ENCODE results near the gene MOB3B. TPM values are rescaled to one million over a fixed set of nuclear protein-coding genes. Genes with fewer than 3 reads are reported as not detected.
A peak's percentile ranks its signal among the peaks of the same experiment; 100 is the strongest.

Gene MOB3B
- total RNA-seq, 1 donor from 2014 or later = 11.0 TPM

DNA sequence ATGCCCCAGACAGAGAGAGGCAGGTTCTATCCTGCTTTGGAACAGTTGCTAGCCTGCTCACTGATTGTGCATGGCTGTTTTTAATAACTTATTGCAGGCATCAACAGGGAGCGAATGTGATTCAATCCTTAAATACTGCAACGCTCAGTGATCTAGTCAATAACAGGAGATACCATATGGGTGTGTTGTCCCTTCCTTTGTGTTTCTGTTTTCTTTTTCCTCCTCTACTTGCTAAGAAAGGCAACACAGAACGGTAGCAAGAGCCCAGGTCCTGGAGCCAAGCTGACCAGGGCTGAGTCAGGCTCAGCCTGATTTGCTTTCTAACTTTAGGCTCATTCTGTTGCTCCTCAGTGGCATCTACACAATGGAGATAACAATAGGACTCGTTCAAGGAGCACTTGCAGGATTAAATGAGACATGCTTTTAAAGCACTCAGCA, 134.1 kb downstream of the MOB3B start:
- Histone ChIP-seq H3K4me1 (peaks cover 43% of the 10 kb centered on the region), H3K9me3 (no peaks in the 10 kb centered on the region), H3K27ac (peak overlapping the region; percentile 2), H3K4me3 (no peak overlapping the region), H3K36me3 (no peaks in the 10 kb centered on the region), H3K27me3 (no peaks in the 10 kb centered on the region)
- DNase-seq (ENCODE audit: extremely low spot score in 2 of 2) = no peak
- intact Hi-C loops (cut with DNase I) = no loop called here
- TF ChIP-seq, protein P1, sequence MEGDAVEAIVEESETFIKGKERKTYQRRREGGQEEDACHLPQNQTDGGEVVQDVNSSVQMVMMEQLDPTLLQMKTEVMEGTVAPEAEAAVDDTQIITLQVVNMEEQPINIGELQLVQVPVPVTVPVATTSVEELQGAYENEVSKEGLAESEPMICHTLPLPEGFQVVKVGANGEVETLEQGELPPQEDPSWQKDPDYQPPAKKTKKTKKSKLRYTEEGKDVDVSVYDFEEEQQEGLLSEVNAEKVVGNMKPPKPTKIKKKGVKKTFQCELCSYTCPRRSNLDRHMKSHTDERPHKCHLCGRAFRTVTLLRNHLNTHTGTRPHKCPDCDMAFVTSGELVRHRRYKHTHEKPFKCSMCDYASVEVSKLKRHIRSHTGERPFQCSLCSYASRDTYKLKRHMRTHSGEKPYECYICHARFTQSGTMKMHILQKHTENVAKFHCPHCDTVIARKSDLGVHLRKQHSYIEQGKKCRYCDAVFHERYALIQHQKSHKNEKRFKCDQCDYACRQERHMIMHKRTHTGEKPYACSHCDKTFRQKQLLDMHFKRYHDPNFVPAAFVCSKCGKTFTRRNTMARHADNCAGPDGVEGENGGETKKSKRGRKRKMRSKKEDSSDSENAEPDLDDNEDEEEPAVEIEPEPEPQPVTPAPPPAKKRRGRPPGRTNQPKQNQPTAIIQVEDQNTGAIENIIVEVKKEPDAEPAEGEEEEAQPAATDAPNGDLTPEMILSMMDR (IDR thresholded peaks at IDR 0.05) = no peak
- TF ChIP-seq POLR2AphosphoS5 (IDR thresholded peaks at IDR 0.05; ENCODE audit: insufficient read depth in 1 of 2, low read depth in 1 of 2) (no peak), POLR2A (IDR thresholded peaks at IDR 0.05) (no peak)

DNA sequence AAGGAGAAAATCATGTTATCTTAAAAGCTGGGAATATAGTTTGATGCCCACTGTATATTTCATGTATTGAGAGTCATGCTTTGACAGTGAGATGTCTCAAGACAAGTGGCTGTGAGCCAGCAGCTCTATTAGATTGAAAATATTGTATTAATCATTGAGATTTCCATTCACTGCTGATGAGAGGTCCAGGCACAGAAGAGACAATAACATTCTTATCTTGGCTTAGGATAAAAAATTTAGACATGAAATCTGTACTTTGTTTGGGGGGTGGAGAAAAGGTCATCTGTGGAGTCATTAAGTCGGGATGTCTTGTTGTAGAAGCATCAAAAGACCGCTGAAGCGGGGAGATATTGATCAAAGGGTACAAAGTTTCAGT, 134.8 kb downstream of the MOB3B start:
- Histone ChIP-seq H3K27me3 (no peaks in the 10 kb centered on the region), H3K9me3 (no peaks in the 10 kb centered on the region), H3K4me1 (peaks cover 43% of the 10 kb centered on the region), H3K27ac (peak overlapping the region; percentile 53), H3K36me3 (no peaks in the 10 kb centered on the region), H3K4me3 (no peak overlapping the region)
- intact Hi-C loops (cut with DNase I) = no loop called here
- TF ChIP-seq POLR2AphosphoS5 (IDR thresholded peaks at IDR 0.05; ENCODE audit: insufficient read depth in 1 of 2, low read depth in 1 of 2) (no peak), POLR2A (IDR thresholded peaks at IDR 0.05) (no peak)
- TF ChIP-seq, protein P1 (IDR thresholded peaks at IDR 0.05) = no peak
- no peak for DNase-seq (ENCODE audit: extremely low spot score in 2 of 2)

DNA sequence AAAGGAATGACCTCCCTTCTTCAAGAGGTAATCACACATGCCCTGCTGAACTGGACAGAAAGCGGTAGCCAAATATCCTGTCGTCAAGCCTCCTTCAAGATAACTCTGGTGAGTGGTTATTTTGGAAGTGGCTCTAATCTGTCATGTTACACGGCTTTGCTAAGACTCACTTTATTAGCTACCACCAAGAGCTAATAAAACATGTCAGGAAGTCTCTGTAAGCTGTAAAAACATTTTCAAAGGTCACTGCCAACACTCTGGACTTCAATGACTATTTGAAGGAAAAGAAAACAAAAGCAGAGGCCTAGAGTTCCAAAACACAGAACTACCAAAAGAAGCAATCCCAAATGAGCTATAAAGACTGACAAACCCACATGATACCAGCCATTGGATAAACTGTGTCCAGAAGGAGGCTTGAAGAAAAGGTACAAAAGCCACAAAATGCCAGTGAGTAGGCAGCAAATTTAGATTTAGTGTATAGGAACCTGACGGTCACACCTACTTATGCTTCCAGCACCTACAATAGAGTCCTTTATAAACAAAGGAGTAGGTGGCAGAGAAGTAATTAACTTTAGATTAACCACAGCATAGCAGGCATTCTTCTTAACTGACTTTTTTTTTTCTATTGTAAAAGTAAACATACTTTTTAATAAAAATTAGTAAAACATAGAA, 135.3 kb downstream of the MOB3B start:
- Histone ChIP-seq H3K4me1 (peaks cover 45% of the 10 kb centered on the region), H3K27ac (peak overlapping the region; percentile 53), H3K4me3 (no peak overlapping the region), H3K36me3 (no peaks in the 10 kb centered on the region), H3K27me3 (no peaks in the 10 kb centered on the region), H3K9me3 (no peaks in the 10 kb centered on the region)
- intact Hi-C loops (cut with DNase I) = no loop called here
- DNase-seq (ENCODE audit: extremely low spot score in 2 of 2) = no peak
- TF ChIP-seq, protein P1 (IDR thresholded peaks at IDR 0.05) = no peak
- TF ChIP-seq POLR2AphosphoS5 (IDR thresholded peaks at IDR 0.05; ENCODE audit: insufficient read depth in 1 of 2, low read depth in 1 of 2) (peak in 1 of 2 donors; percentile 80), POLR2A (IDR thresholded peaks at IDR 0.05) (no peak)

DNA sequence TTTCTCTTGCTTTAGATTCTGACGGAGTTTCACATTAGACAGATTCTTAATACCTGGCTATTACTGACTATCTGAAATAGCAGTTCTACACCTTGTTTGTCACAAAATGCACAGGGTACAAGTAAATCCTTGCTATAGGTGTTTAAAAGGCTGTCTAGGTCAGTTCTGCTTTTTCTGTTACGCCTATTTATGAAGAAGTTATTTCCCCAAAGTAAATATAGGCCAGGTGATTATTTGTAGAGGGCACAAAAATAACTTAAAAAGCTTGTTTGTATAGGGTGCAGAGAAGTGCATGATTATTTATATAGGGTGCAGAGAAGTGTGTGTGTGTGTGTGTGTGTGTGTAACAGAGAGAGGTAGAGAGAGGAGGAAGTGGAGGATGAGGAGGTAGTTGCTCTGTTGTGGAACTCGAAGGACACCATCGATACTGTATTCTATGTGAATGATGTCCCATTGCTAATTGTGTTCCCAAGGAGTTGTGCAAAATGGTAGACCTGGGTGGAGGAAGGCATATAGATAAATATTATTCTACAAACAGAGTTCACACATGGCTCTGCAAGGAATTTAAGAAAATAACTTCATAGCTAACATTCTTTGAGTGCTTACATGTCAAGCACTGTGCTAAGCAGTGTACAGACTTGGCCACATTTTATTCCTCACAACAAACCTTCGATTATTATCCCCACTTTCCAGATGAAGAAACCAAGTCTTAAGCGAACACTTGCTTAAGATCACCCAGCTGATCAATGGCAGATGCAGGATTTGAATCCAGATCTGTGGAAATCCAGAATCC, 136.4 kb downstream of the MOB3B start:
- H3K9me3 ChIP-seq = no peaks in the 10 kb centered on the region
- intact Hi-C loops (cut with DNase I) = no loop called here

More for the DNA sequence above, 136.4 kb downstream of the MOB3B start:
- TF ChIP-seq, protein P1 (IDR thresholded peaks at IDR 0.05) = no peak
- no peak for TF ChIP-seq POLR2AphosphoS5 (IDR thresholded peaks at IDR 0.05; ENCODE audit: insufficient read depth in 1 of 2, low read depth in 1 of 2)
- no peak for TF ChIP-seq POLR2A (IDR thresholded peaks at IDR 0.05)
- Histone ChIP-seq H3K27ac (peak overlapping the region; percentile 53), H3K4me1 (peaks cover 50% of the 10 kb centered on the region), H3K27me3 (no peaks in the 10 kb centered on the region), H3K36me3 (no peaks in the 10 kb centered on the region), H3K4me3 (no peak overlapping the region)
- DNase-seq (ENCODE audit: extremely low spot score in 2 of 2) = no peak

Data from vagina (tissue), 2 donors.